OCI-LY7 (cell line): ENCODE measurements around the gene MTG2.

Source experiments
- EZH2phosphoT487 ChIP-seq: fragments of 200-600 bp; sonication (generic); IDR thresholded peaks from 2 replicates; pipeline ENCODE4 v1.6.1; 2018; ENCODE audit warnings: low read depth, borderline replicate concordance, mild to moderate bottlenecking, mixed run types, antibody characterized with exemption, low read length, moderate library complexity, mixed read lengths
- TF ChIP-seq, protein P1 (sequence below): fragments of 200-600 bp; sonication (generic); conservative IDR thresholded peaks from 2 replicates; pipeline ENCODE4 v1.5.1; 2014; ENCODE audit warnings: mild to moderate bottlenecking, antibody characterized with exemption, low read length, moderate library complexity, mixed read lengths

- TF ChIP-seq, protein P1, sequence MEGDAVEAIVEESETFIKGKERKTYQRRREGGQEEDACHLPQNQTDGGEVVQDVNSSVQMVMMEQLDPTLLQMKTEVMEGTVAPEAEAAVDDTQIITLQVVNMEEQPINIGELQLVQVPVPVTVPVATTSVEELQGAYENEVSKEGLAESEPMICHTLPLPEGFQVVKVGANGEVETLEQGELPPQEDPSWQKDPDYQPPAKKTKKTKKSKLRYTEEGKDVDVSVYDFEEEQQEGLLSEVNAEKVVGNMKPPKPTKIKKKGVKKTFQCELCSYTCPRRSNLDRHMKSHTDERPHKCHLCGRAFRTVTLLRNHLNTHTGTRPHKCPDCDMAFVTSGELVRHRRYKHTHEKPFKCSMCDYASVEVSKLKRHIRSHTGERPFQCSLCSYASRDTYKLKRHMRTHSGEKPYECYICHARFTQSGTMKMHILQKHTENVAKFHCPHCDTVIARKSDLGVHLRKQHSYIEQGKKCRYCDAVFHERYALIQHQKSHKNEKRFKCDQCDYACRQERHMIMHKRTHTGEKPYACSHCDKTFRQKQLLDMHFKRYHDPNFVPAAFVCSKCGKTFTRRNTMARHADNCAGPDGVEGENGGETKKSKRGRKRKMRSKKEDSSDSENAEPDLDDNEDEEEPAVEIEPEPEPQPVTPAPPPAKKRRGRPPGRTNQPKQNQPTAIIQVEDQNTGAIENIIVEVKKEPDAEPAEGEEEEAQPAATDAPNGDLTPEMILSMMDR = no peak
- TF ChIP-seq EZH2phosphoT487 = no peak
These were observed 16.1 kb downstream of the MTG2 start for GRCh38 chr20:62198931-62199330.
